ENCODE data around the gene GABARAPL1. TPM values are rescaled to one million over a fixed set of nuclear protein-coding genes. Genes with fewer than 3 reads are reported as not detected.

The GABARAPL1 gene
- total and polyA plus RNA-seq, 2 donors (not counting 1 experiment from before 2014, with no cell fraction given) = 186 to 363 TPM

- DNase-seq (ENCODE audit: low read depth in 2 of 2) = peak in 1 of 2 donors; percentile 14
Observed at GRCh38 chr12:10272467-10272866, 59.8 kb downstream of the GABARAPL1 start.

More at GRCh38 chr12:10272467-10272866, 59.8 kb downstream of the GABARAPL1 start:
- Histone ChIP-seq H3K36me3 (ENCODE audit: control insufficient read depth, insufficient read depth, low read length) (no peaks in the 10 kb centered on the region), H2AFZ (ENCODE audit: low read length) (no peak overlapping the region), H3K4me2 (ENCODE audit: extremely low read depth, insufficient read depth, low read length) (no peak overlapping the region), H4K20me1 (ENCODE audit: control insufficient read depth, extremely low read depth, insufficient read depth, low read length) (no peaks in the 10 kb centered on the region), H3K27me3 (ENCODE audit: control insufficient read depth, insufficient read depth, low read length) (no peaks in the 10 kb centered on the region), H3K4me3 (replicated peaks in 1 of 4; ENCODE audit: control extremely low read depth in 1 of 4, insufficient read depth in 1 of 4, low read depth in 3 of 4, low read length in 4 of 4) (no peak overlapping the region), H3K27ac (ENCODE audit: insufficient read depth, low read length) (no peak overlapping the region), H3K9me3 (ENCODE audit: control insufficient read depth, insufficient read depth, low read depth, low read length) (no peaks in the 10 kb centered on the region), H3K9ac (ENCODE audit: insufficient read depth, low read length) (no peak overlapping the region), H3K4me1 (ENCODE audit: control insufficient read depth, extremely low read depth, insufficient read depth, low read length) (no peaks in the 10 kb centered on the region), H3K79me2 (ENCODE audit: control insufficient read depth, insufficient read depth, low read length) (no peaks in the 10 kb centered on the region)
- TF ChIP-seq CTCF (conservative IDR thresholded peaks at IDR 0.05 in 1 of 2, IDR thresholded peaks at IDR 0.05 in 1 of 2; ENCODE audit: low read depth in 1 of 2, low read length in 2 of 2) (no peak), EZH2 (IDR thresholded peaks at IDR 0.05; ENCODE audit: low read length, missing control alignments) (no peak)

Other genes with a start within 250 kb of the GABARAPL1 start
- not detected in 2 replicates for gene CLEC12A, start 241.5 kb upstream of the GABARAPL1 start, total RNA-seq
- not detected in 2 replicates for gene CLEC12A, start 241.5 kb upstream of the GABARAPL1 start, polyA plus RNA-seq
- not detected in 2 replicates for gene CLEC1B, start 213.8 kb upstream of the GABARAPL1 start, total RNA-seq
- not detected in 2 replicates for gene CLEC1B, start 213.8 kb upstream of the GABARAPL1 start, polyA plus RNA-seq
- gene CLEC12B, start 202.2 kb upstream of the GABARAPL1 start, total RNA-seq = not detected in 2 replicates
- 0.02 TPM in 1 of 2 replicates, not detected in the other for gene CLEC12B, start 202.2 kb upstream of the GABARAPL1 start, polyA plus RNA-seq
- gene CLEC9A, start 182.2 kb upstream of the GABARAPL1 start, total RNA-seq = not detected in 2 replicates
- gene CLEC9A, start 182.2 kb upstream of the GABARAPL1 start, polyA plus RNA-seq = not detected in 2 replicates
- not detected in 2 replicates for gene CLEC1A, start 113.9 kb upstream of the GABARAPL1 start, total RNA-seq
- gene CLEC1A, start 113.9 kb upstream of the GABARAPL1 start, polyA plus RNA-seq = 0.08 TPM in 1 of 2 replicates, not detected in the other
- gene CLEC7A, start 82.7 kb upstream of the GABARAPL1 start, total RNA-seq = not detected in 2 replicates
- 0.03 TPM in 1 of 2 replicates, not detected in the other for gene CLEC7A, start 82.7 kb upstream of the GABARAPL1 start, polyA plus RNA-seq
- gene OLR1, start 40.7 kb upstream of the GABARAPL1 start, total RNA-seq = 0.26 and 1.2 TPM in 2 replicates
- 3.2 and 27.4 TPM in 2 replicates for gene OLR1, start 40.7 kb upstream of the GABARAPL1 start, polyA plus RNA-seq
- gene TMEM52B, start 33.8 kb upstream of the GABARAPL1 start, total RNA-seq = under 0.01 and 0.50 TPM in 2 replicates
- 0.53 and 5.7 TPM in 2 replicates for gene TMEM52B, start 33.8 kb upstream of the GABARAPL1 start, polyA plus RNA-seq
- gene KLRD1, start 95.0 kb downstream of the GABARAPL1 start, total RNA-seq = 0.17 and 0.26 TPM in 2 replicates
- under 0.01 and 0.06 TPM in 2 replicates for gene KLRD1, start 95.0 kb downstream of the GABARAPL1 start, polyA plus RNA-seq
- gene KLRK1, start 177.2 kb downstream of the GABARAPL1 start, total RNA-seq = not detected in 2 replicates
- not detected in 2 replicates for gene KLRK1, start 177.2 kb downstream of the GABARAPL1 start, polyA plus RNA-seq
- gene KLRC4, start 196.9 kb downstream of the GABARAPL1 start, total RNA-seq = not detected in 2 replicates
- not detected in 2 replicates for gene KLRC4, start 196.9 kb downstream of the GABARAPL1 start, polyA plus RNA-seq
- not detected in 2 replicates for gene KLRC3, start 207.7 kb downstream of the GABARAPL1 start, total RNA-seq
- gene KLRC3, start 207.7 kb downstream of the GABARAPL1 start, polyA plus RNA-seq = not detected in 2 replicates
- gene KLRC2, start 223.1 kb downstream of the GABARAPL1 start, total RNA-seq = not detected in 2 replicates
- gene KLRC2, start 223.1 kb downstream of the GABARAPL1 start, polyA plus RNA-seq = not detected in 2 replicates
- under 0.01 TPM in 1 of 2 replicates, not detected in the other for gene KLRC1, start 240.5 kb downstream of the GABARAPL1 start, total RNA-seq
- not detected in 2 replicates for gene KLRC1, start 240.5 kb downstream of the GABARAPL1 start, polyA plus RNA-seq

All from fibroblast of lung (primary cell).